ENCODE results near the gene MYOM3. TPM values are rescaled to one million over a fixed set of nuclear protein-coding genes. Genes with fewer than 3 reads are reported as not detected.

MYOM3 gene
- total RNA-seq, 2 donors from 2014 or later = 2.3 to 4.3 TPM

DNA sequence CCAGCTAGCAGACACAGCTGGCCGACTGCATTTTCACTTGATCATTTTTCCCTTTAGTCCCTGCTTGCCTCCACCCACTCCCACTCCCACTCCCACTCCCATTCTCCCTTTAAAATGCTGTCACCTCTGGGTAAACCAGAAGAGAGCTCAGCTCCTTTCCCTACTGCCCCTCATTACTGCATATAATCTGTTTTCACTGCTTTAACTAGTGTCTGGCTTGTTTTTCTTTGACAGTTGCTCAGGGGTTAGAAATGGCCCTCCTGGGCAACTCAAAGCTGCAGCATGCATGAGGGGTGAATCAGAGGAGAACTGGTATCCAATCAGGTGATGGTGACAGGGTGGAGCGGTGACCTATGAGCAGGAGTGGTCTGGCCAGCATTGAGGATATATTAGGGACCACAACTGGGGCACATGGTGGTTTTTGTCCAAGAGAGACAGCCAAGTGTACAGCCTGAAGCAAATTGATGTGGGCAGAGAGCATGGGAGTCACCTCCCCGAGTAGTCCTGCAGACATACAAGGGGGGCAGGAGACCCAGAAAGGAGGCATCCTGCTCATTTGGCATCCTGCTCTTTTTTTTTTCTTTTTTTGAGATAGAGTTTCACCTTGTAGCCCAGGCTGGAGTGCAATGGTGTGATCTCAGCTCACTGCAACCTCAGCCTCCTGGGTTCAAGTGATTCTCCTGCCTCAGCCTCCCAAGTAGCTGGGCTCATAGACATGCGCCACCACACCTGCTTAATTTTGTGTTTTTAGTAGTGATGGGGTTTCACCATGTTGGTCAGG, 89.2 kb downstream of the MYOM3 start:
- DNase-seq (no peak), ATAC-seq (no peak)
- TF ChIP-seq, protein P1, sequence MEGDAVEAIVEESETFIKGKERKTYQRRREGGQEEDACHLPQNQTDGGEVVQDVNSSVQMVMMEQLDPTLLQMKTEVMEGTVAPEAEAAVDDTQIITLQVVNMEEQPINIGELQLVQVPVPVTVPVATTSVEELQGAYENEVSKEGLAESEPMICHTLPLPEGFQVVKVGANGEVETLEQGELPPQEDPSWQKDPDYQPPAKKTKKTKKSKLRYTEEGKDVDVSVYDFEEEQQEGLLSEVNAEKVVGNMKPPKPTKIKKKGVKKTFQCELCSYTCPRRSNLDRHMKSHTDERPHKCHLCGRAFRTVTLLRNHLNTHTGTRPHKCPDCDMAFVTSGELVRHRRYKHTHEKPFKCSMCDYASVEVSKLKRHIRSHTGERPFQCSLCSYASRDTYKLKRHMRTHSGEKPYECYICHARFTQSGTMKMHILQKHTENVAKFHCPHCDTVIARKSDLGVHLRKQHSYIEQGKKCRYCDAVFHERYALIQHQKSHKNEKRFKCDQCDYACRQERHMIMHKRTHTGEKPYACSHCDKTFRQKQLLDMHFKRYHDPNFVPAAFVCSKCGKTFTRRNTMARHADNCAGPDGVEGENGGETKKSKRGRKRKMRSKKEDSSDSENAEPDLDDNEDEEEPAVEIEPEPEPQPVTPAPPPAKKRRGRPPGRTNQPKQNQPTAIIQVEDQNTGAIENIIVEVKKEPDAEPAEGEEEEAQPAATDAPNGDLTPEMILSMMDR (IDR thresholded peaks at IDR 0.05) = no peak
- TF ChIP-seq POLR2A (IDR thresholded peaks at IDR 0.05) = no peak
- Histone ChIP-seq H3K36me3 (replicated peaks in 1 of 2; ENCODE audit: insufficient read depth in 1 of 2, low read depth in 2 of 2) (no peaks in the 10 kb centered on the region), H3K27me3 (no peaks in the 10 kb centered on the region), H3K4me3 (no peak overlapping the region), H3K4me1 (peaks cover 52% of the 10 kb centered on the region), H3K9me3 (no peaks in the 10 kb centered on the region), H3K27ac (peak overlapping the region in 3 of 4 donors; percentile 66 to 89 (median 86))
- whole genome bisulfite sequencing, 2 donors = 73 to 89% methylated on average over 4 of the region's 4 CpGs
- intact Hi-C loops (cut with DNase I) = no loop called here

DNA sequence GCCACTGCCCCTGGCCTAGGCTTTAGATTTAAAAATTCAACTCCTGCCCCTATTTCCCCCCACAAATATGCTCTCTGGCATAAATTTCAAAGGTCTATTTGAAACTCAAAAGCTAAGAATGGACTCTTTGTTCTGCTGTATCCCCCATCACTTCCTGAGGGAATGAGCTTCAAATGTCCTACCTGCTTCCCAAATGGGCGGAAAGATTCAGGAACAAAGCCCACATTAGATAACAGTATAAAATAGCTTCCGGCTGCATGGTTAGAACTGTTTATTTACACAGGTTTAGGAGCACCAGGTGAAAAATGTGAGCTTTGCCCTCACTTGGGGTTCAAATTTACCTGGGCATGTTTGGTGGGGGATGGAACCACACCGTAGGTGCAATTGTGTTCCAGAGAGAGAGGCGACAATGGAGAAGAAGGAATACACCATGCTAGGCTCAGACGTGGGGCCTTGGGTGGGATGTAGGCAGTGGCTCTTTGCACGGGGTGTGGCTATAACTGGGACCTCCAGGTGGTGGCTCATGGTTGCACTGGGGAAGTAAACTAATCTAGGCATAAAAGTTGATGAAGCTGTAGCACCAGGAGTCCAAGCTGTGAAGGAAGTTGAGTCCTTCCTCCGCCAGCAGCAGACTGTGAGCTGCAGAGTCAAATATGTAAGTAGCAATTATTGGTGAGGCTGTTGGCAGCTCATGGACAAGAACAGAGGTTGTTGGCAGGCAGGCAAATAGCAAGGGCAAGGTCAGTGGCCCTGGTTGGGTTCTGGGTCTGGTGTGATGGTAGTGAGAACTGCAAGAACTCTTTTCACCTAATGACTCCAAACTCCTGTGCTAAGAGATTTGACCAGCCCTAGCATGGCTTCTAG, 90.3 kb downstream of the MYOM3 start:
- ATAC-seq (peak; percentile 31), DNase-seq (peak; percentile 44 to 78 (median 70))
- peaks cover 54% of the 10 kb centered on the region for H3K4me1 ChIP-seq
- no peaks in the 10 kb centered on the region for H3K9me3 ChIP-seq
- peak overlapping the region; percentile 34 to 89 (median 76) for H3K27ac ChIP-seq
- no peaks in the 10 kb centered on the region for H3K27me3 ChIP-seq
- H3K4me3 ChIP-seq = no peak overlapping the region
- WGBS, 2 donors = 31% methylated on average over 7 of the region's 7 CpGs
- intact Hi-C loops (cut with DNase I) = no loop called here
- no peak for TF ChIP-seq POLR2A (IDR thresholded peaks at IDR 0.05)
- TF ChIP-seq, protein P1 (IDR thresholded peaks at IDR 0.05) = no peak
- H3K36me3 ChIP-seq (replicated peaks in 1 of 2; ENCODE audit: insufficient read depth in 1 of 2, low read depth in 2 of 2) = no peaks in the 10 kb centered on the region

DNA sequence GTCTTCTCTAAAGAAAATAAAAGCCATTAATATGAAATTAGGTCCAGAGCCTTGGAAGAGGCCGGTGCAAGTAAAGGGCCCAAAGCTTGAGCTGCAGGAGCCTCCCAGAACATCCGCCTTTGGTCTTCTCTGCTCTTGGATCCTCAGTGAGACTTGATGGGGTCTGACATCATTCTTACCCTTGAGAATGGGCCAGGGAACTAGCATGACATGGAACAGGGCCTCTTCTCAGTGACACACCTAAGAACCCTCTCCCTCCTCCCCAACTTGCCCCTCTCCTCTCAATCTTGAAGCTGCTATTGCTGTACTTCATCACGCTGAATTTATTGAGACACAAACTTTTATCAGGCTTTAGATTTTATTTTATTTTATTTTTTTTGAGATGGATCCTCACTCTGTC, 91.5 kb downstream of the MYOM3 start:
- intact Hi-C loops (cut with DNase I) = no loop called here
- Histone ChIP-seq H3K27ac (peak overlapping the region in 3 of 4 donors; percentile 66 to 89 (median 86)), H3K27me3 (no peaks in the 10 kb centered on the region), H3K9me3 (no peaks in the 10 kb centered on the region), H3K36me3 (replicated peaks in 1 of 2; ENCODE audit: insufficient read depth in 1 of 2, low read depth in 2 of 2) (no peaks in the 10 kb centered on the region), H3K4me3 (no peak overlapping the region), H3K4me1 (peaks cover 63% of the 10 kb centered on the region)
- ATAC-seq (no peak), DNase-seq (no peak)
- TF ChIP-seq POLR2A (IDR thresholded peaks at IDR 0.05) = no peak
- TF ChIP-seq, protein P1 (IDR thresholded peaks at IDR 0.05) = no peak
- 87 to 100% methylated on average over 2 to 3 of the region's 3 CpGs for WGBS, 2 donors

DNA sequence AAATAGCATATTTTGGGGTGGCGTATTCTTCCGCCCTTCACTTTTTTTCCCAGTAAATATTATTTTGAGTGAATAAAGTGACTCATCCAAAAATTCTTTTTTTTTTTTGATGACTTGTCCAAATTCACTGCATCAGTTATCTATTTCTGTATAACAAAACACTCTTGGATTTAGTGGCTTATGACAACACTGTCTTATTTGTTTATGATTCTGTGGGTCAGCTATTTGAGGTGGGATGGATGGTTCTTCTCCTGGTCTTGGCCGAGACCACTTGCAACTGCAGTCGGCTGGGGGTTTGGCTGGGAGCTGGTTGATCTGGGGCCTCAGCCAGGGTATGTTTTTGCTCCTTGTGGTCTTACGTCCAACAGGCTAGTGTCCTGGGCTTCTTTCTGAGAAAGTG, 91.9 kb downstream of the MYOM3 start:
- H3K36me3 ChIP-seq (replicated peaks in 1 of 2; ENCODE audit: insufficient read depth in 1 of 2, low read depth in 2 of 2) = no peaks in the 10 kb centered on the region
- H3K27ac ChIP-seq = peak overlapping the region in 3 of 4 donors; percentile 66 to 89 (median 86)
- H3K27me3 ChIP-seq = no peaks in the 10 kb centered on the region
- intact Hi-C loops (cut with DNase I) = no loop called here
- H3K4me3 ChIP-seq = no peak overlapping the region
- H3K4me1 ChIP-seq = peaks cover 67% of the 10 kb centered on the region
- DNase-seq (peak in 1 of 4 donors; percentile 29), ATAC-seq (no peak)
- no peaks in the 10 kb centered on the region for H3K9me3 ChIP-seq
- WGBS, 2 donors = 88 to 92% methylated on average over 5 of the region's 5 CpGs
- TF ChIP-seq POLR2A (IDR thresholded peaks at IDR 0.05) = no peak
- TF ChIP-seq, protein P1 (IDR thresholded peaks at IDR 0.05) = no peak

Data from body of pancreas (tissue), 4 donors.